ENCODE measurements around the gene APIP. TPM values are rescaled to one million over a fixed set of nuclear protein-coding genes. Genes with fewer than 3 reads are reported as not detected.

APIP gene
- total RNA-seq (10 to 100 TPM; 24.0 to 33.2 (median 26.7) TPM), polyA plus RNA-seq (10 to 100 TPM; 18.2 to 25.7 (median 25.0) TPM)
- long read RNA-seq, donor 1, transcript APIP-201 (7 exons, 1,366 nt) = major isoform, 24 of 24 reads
- long read RNA-seq, donor 1, partial matches to known transcripts = 0 of 24 reads
- long read RNA-seq, donor 1, other reads (novel, unspliced or antisense) = 0 of 24 reads
- long read RNA-seq, donor 2, transcript APIP-201 (7 exons, 1,366 nt) = major isoform, 23 of 23 reads
- long read RNA-seq, donor 2, partial matches to known transcripts = 0 of 23 reads
- long read RNA-seq, donor 2, other reads (novel, unspliced or antisense) = 0 of 23 reads

GRCh38 chr11:34916015-34916842 lies at the start of gene APIP, which contains the start of gene PDHX:
Gene APIP (minus strand): TSS chr11:34916379. CDS start chr11:34916284, 95 bp downstream.
Gene PDHX (plus strand): TSS chr11:34916618. CDS start chr11:34916656, 38 bp downstream.
- H3K4me3 ChIP-seq = peak within 1 kb of the TSS; percentile 78 to 92 (median 87)
- WGBS, 5 donors = 0 to 1% (median 1%) methylated on average over 31 to 79 of the region's 79 CpGs
- no peaks in the 10 kb centered on the region for H3K27me3 ChIP-seq (replicated peaks in 1 of 7)
- peaks cover 10 to 52% (median 37%) of the 10 kb centered on the region in 6 donors for H3K4me1 ChIP-seq
- intact Hi-C loops (cut with DNase I; ENCODE audit: low total_unique reads) = no loop called here
- peak; percentile 99 for DNase-seq
- peak within 1 kb of the TSS; percentile 93 to 97 (median 97) for H3K27ac ChIP-seq
- H3K36me3 ChIP-seq = peaks cover 0 to 28% (median 0%) of the 10 kb centered on the region in 6 donors
- H3K9me3 ChIP-seq = no peaks in the 10 kb centered on the region
- TF ChIP-seq CTCF (IDR thresholded peaks at IDR 0.05 in 8 of 11, conservative IDR thresholded peaks at IDR 0.05 in 3 of 11) (peak in 2 of 11 experiments; percentile 5 to 27), POLR2A (IDR thresholded peaks at IDR 0.05) (peak in 2 of 3 donors; percentile 57 to 84), POLR2AphosphoS5 (IDR thresholded peaks at IDR 0.05) (peak; percentile 85 to 93 (median 90))

GRCh38 chr11:34964610-34965331 lies 48.6 kb upstream of the APIP start:
- intact Hi-C loops (cut with DNase I; ENCODE audit: low total_unique reads) = no loop called here
- H3K4me1 ChIP-seq = no peaks in the 10 kb centered on the region
- no peaks in the 10 kb centered on the region for H3K27me3 ChIP-seq (replicated peaks in 1 of 7)
- H3K36me3 ChIP-seq = peaks cover 0 to 83% (median 29%) of the 10 kb centered on the region in 6 donors
- H3K9me3 ChIP-seq = no peaks in the 10 kb centered on the region
- DNase-seq = no peak
- H3K4me3 ChIP-seq = no peak overlapping the region
- no peak overlapping the region for H3K27ac ChIP-seq
- WGBS, 5 donors = 64 to 82% (median 67%) methylated on average over 3 of the region's 3 CpGs
- no peak for TF ChIP-seq POLR2AphosphoS5 (IDR thresholded peaks at IDR 0.05)
- TF ChIP-seq POLR2A (IDR thresholded peaks at IDR 0.05) = no peak

GRCh38 chr11:34963351-34963750 lies 47.2 kb upstream of the APIP start:
- 91 to 98% (median 96%) methylated on average over 5 of the region's 5 CpGs for WGBS, 5 donors
- no peak for DNase-seq
- intact Hi-C loops (cut with DNase I; ENCODE audit: low total_unique reads) = no loop called here
- no peak for TF ChIP-seq CTCF (IDR thresholded peaks at IDR 0.05 in 8 of 11, conservative IDR thresholded peaks at IDR 0.05 in 3 of 11)
- TF ChIP-seq POLR2AphosphoS5 (IDR thresholded peaks at IDR 0.05) = no peak
- no peak for TF ChIP-seq POLR2A (IDR thresholded peaks at IDR 0.05)
- H3K27me3 ChIP-seq (replicated peaks in 1 of 7) = no peaks in the 10 kb centered on the region
- peaks cover 0 to 80% (median 18%) of the 10 kb centered on the region in 6 donors for H3K36me3 ChIP-seq
- H3K4me1 ChIP-seq = no peaks in the 10 kb centered on the region
- H3K27ac ChIP-seq = no peak overlapping the region
- H3K9me3 ChIP-seq = no peaks in the 10 kb centered on the region
- no peak overlapping the region for H3K4me3 ChIP-seq

- intact Hi-C loops (cut with DNase I; ENCODE audit: low total_unique reads) = no loop called here
- Histone ChIP-seq H3K36me3 (peaks cover 0 to 80% (median 11%) of the 10 kb centered on the region in 6 donors), H3K4me3 (no peak overlapping the region), H3K4me1 (no peaks in the 10 kb centered on the region), H3K27me3 (replicated peaks in 1 of 7) (no peaks in the 10 kb centered on the region), H3K27ac (no peak overlapping the region), H3K9me3 (no peaks in the 10 kb centered on the region)
- TF ChIP-seq POLR2A (IDR thresholded peaks at IDR 0.05) = no peak
- no peak for TF ChIP-seq POLR2AphosphoS5 (IDR thresholded peaks at IDR 0.05)
- TF ChIP-seq CTCF (IDR thresholded peaks at IDR 0.05 in 8 of 11, conservative IDR thresholded peaks at IDR 0.05 in 3 of 11) = no peak
- DNase-seq = no peak
These were observed 45.9 kb upstream of the APIP start for GRCh38 chr11:34962034-34962433.
